22Rv1 (cell line): Measurements from ENCODE around the gene BPIFB4.

ENCODE experiments used
- H3K27ac ChIP-seq: fragments of 450-650 bp; 2 replicates; pipeline ENCODE4 v1.5.1; 2017
- CTCF ChIP-seq: fragments of 450-650 bp; IDR thresholded peaks from 2 replicates; pipeline ENCODE4 v1.5.1; 2017; ENCODE audit warnings: mild to moderate bottlenecking
- ZFX ChIP-seq: fragments of 450-650 bp; IDR thresholded peaks from 2 replicates; pipeline ENCODE4 v1.6.1; 2017; ENCODE audit warnings: antibody characterized with exemption, borderline replicate concordance

BPIFB4 gene

DNA sequence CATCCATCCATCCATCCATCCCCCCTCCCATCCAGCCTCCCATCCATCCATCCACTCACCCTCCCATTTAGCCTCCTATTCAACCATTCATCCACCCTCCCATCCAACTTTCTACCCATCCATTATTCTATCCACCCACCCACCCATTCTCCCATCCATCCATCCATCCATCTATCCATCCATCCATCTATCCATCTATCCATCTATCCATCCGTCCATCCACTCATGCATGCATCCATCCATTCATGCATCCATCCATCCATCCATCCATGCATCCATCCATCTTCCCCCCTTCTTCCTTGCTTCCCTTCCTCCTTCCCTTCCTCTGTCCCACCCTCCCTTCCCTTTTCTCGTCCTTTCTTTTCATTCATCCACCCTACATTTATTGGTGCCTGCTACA, 4.8 kb upstream of the BPIFB4 start:
- no peak for TF ChIP-seq CTCF
- no peak for TF ChIP-seq ZFX
- H3K27ac ChIP-seq, result no peak overlapping the region

DNA sequence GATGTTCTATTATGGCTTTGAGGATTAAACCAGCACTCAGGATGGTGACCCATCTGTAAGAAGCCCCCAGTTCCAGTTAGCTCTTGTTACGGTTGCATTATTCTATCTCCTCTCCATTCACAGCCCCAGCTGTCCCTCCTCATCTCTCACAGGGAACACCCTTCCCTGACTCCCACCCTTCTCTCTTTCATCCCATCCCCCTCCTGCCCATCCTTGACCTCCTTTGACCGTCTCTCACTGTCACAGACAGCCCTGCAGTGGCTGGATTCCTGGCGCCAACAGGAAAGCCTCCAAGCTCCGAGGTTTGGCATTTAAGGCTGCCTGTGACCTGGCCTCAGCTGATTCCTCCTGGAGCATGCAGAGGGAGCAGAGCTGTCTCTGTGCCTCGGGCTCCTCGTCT, 4.2 kb upstream of the BPIFB4 start:
- no peak overlapping the region for H3K27ac ChIP-seq
- TF ChIP-seq CTCF (no peak), ZFX (no peak)

DNA sequence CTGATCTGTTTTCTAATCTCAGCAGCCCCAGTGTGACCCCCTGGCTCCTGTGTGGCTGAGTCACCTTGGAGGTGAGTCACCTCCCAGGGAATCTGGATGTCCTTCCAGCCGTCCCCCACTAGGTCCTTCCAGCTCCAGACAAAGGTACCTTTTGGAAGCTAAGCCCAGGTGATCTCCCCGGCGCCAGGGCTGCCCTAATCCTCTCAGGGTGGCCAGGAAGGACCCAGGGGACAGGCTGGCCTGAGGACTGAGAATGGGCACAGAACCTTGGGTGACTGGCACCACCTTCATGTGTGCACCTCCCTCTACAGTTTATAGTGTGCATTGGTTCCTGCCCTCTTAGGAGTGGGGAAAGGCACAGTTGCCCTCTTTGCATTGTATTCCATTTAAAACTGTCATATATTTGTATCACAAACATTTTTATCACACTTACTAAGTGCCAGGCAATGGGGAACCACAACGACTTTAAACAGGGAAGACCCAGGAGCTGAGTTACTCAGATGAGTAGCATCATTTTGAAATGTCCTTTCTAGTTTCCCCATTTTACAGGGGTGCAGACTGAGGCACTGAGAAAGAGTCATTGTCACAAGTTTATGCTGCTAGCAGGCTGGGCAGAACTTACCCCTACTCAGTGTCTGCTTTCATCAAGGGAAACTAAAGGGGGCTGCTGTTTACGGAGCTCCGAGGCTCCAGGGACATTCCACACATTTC, 2.6 kb upstream of the BPIFB4 start:
- TF ChIP-seq CTCF (peak; percentile 73), ZFX (no peak)
- no peak overlapping the region for H3K27ac ChIP-seq

GRCh38 chr20:33081411-33082154, 2.1 kb downstream of the BPIFB4 start:
- TF ChIP-seq CTCF, result no peak
- TF ChIP-seq ZFX, result no peak
- H3K27ac ChIP-seq, result no peak overlapping the region

- no peak overlapping the region for H3K27ac ChIP-seq
- TF ChIP-seq ZFX (no peak), CTCF (no peak)
Observed at GRCh38 chr20:33082546-33082945, 3.1 kb downstream of the BPIFB4 start.

DNA sequence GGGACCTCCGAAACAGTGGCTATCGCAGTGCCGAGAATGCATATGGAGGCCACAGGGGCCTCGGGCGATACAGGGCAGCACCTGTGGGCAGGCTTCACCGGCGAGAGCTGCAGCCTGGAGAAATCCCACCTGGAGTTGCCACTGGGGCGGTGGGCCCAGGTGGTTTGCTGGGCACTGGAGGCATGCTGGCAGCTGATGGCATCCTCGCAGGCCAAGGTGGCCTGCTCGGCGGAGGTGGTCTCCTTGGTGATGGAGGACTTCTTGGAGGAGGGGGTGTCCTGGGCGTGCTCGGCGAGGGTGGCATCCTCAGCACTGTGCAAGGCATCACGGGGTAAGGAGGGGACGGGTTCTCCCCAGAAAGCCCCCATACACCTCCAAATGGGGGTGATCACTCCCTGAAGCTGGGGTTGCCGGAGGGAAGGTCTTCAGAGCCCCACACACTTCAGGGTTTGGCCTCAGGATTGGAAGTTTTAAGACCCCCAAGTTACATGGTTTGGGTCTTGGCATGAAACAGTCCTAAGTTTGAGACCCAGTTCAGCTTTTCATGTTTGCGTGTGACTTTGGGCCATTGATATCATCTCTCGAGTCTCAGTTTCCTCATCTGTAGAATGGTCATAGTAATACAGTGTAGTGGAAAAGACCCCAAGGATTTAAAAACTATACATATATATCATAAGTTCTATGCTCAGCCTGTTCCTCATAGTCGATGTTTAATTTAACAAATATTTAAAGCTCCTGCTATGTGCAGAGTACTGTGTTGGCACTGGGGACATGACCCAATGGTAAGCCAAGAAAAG, 4.3 kb downstream of the BPIFB4 start:
- no peak for TF ChIP-seq ZFX
- no peak for TF ChIP-seq CTCF
- H3K27ac ChIP-seq, result no peak overlapping the region
